HG02610 (cell line): Measurements from ENCODE around the gene MLLT6.
"Not testable (repeated sequence)": the region's sequence is repeated elsewhere in the genome, so short reads cannot be mapped to it uniquely, and the experiment has no call there.

Experiments
- ATAC-seq: cut with Tn5 transposase; IDR thresholded peaks from one replicate; pipeline ENCODE4 v1.9.1; 2021; ENCODE audit warnings: mild to moderate bottlenecking, moderate library complexity; ENCODE audit not compliant: unreplicated experiment

Gene MLLT6

GRCh38 chr17:38725066-38725465 lies 20.0 kb downstream of the MLLT6 start:
- no peak for ATAC-seq

- not testable (repeated sequence) for ATAC-seq
Measured at GRCh38 chr17:38726145-38726544, 21.1 kb downstream of the MLLT6 start.

DNA sequence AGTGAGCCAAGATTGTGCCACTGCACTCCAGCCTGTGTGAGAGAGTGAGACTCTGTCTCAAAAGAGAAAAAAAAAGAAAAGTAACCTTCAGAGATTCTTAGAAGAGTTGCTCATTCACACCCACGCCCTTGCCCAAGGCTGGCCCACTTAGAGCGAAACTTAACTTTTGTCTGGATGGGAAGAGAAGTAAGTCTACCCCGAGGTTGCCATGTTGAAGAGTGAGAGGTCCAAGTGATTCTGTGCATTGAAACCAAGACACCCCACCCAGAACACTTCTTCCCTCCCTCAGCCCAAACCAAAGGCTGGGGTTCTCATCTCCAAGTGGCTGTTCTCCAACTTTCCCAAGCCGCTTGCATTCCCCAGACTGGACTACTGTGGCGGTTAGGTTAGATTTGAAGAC lies 22.7 kb downstream of the MLLT6 start:
- ATAC-seq = no peak

GRCh38 chr17:38728290-38728831 lies 23.3 kb downstream of the MLLT6 start:
- ATAC-seq = no peak

GRCh38 chr17:38729368-38729885 lies 24.4 kb downstream of the MLLT6 start:
- ATAC-seq = no peak

GRCh38 chr17:38729886-38730525 lies 24.9 kb downstream of the MLLT6 start, which contains the start of gene CISD3:
Gene CISD3 (plus strand): TSS chr17:38730341. CDS start chr17:38730359, 18 bp downstream.
- ATAC-seq = peak; percentile 71

GRCh38 chr17:38730526-38731379 lies 25.7 kb downstream of the MLLT6 start:
- ATAC-seq = no peak

DNA sequence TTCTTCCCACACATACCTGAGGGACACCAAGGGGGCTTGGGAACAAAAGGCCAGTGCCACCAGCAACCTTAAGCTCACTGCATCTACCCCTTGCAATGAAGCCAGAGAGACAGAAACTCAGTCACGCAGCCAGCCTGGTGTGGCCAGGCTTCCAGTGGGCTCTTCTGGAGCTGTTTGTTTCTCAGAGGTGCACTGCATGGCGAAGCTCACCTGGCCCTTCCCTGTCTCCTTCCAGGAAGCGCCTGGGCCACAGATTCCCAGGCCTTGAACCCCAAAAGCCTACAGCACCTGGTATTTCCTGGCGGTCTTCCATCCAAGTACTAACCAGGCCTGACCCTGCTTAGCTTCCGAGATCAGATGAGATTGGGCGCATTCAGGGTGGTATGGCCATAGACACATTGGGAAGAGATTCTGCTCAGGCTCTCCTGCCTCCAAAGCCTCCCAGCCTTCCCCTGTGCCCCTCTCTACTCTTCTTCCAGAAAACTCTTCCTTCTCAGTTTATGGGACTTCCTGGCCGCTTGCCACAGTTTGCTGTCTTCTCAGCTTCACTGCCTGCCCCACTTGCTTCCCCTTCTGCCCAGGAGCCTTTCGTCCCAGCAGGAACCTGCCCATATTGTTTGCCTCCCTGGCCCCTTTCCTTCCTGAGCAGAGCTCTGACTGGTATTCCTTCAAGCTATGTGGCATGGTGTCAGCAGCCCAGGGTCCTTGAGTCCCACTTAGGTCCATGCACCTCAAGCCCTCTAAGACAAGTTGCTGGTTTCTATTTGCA lies 26.6 kb downstream of the MLLT6 start:
- ATAC-seq = no peak

GRCh38 chr17:38732376-38733281 lies 27.6 kb downstream of the MLLT6 start:
- no peak for ATAC-seq

- no peak for ATAC-seq
Measured at GRCh38 chr17:38733282-38733981, 28.4 kb downstream of the MLLT6 start.

GRCh38 chr17:38733982-38734973 lies 29.2 kb downstream of the MLLT6 start:
- ATAC-seq = no peak

DNA sequence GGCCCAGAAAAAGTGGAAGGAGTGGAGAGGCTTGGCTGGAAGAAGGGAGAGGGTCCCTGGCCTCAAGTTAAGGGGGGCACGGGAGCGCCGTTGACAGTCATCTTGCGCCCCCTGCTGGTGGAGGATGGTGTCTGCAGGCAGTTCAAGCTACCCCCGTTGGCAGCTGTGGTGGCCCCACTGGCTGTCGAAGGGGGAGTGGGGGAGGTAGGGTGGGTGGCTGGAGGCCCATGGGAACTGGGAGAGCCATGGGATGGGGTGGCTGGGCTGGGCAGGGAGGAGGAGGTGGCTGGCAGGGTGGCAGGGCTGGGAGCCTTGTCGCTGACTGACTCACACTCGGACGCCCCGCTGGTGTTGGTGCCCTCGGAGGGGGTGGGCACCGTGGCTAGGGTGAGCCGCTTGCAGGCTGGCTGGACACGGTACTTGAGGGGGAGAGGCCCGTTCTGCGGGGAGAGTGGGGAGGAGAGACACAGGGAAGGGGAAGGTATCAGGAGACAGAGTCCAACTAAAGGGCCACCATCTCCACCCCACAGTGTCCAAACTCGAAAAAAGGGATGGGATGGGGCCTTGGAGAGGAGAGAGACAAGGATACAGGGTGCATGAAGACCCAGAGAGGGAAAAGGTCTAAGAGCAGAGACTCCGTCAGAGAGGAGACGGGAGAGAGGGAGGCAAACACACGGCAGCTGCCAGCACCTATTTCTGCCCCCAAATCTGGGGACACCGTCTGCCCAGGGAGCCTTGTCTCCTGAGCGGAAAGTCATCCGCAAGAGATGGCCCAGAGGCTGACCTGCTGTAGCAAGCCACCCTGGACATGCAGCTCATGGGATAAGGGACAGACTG lies 30.3 kb downstream of the MLLT6 start:
- ATAC-seq = no peak

DNA sequence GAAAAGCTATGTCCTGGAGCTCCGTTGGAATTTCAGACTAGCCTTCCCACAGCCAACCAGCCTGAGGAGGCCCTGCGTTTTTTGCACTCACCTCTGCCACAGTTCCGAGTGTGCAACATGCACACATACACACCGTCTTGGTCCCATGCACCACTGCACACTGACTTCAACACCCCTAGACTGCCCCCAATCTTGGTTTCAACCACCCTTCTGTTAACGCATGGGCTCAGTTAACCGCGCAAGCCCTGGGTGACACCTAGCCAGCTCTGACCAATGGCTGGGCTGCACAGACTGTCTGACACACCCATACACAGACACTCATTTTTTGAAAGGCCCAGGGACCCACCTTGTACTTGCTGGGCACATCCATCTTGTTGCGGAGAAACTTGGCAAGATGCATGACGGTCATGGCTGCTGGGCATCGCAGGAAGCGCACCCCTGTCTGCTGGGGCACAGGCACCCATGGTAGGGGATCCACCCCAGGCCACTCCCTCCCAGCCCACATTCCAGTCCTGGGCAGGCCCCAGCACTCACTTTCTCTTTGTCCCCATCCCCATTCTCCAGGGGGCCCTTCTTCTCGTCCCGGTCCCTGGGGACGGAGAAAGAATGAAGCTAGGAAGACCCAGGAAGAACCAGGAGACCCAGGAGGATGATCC lies 33.1 kb downstream of the MLLT6 start:
- no peak for ATAC-seq

DNA sequence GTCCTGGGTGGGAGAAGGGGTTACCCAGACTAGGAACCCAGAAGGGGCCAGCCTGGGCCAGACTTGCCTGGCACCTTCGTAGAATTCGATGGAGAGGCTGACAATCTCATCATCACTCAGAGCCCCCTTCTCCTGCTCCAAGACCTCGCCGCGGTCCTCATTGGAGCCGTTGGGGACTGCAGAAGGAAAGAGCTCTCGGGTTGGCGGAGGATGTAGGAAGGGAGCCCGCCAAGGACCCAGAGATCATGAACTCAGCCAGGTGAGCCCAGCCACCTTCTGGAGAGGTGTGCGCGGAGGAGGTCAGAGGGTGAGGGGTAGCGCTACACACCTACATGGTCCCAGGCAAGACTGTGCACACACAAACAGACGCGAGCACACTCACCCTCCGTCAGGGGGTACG lies 33.6 kb downstream of the MLLT6 start:
- ATAC-seq = no peak

GRCh38 chr17:38739305-38739704 lies 34.2 kb downstream of the MLLT6 start:
- ATAC-seq = no peak

GRCh38 chr17:38740044-38740443 lies 35.0 kb downstream of the MLLT6 start:
- ATAC-seq = no peak

DNA sequence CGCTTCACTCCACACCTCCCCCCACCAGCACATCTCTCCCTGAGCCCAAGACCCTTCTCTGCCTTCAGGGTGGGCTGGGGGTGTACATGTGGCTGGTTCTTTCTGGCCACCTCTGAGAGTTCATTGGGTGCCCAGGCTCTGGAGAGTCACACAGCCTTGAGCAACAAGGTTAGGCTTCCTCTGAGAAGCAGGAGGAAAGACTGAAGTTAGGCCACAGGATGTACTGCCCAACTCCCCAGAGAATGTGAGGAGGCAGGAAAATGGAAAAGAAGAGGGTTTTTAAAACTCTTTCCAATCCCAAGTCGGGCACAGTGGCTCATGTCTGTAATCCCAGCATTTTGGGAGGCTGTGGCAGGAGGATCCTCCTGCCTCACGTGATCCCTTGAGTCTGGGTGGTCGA lies 35.7 kb downstream of the MLLT6 start:
- no peak for ATAC-seq
